ENCODE measurements around the gene CPXM2.

Gene CPXM2

DNA sequence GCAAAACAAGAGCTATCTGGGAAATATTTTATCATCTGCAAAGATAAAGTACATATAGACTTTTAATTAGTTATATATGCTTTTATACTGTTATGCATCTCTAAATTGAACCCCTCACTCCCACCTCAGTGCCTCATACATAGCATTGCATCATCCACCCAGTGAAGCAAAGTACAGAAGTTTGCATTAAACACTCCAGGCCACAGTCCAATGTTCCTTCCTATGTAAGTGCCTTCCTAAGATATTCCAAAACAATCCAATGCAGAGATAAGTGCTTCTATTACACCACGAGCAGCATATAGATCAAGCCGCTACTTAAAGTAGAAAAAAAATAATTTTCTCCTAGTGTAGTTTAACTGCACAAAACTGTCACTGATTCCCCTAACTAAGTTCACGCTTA is 3.4 kb downstream of the CPXM2 start:
- ChIA-PET POLR2A (no interaction called here), CTCF (no interaction called here)
- no peak for TF ChIP-seq SUZ12 (IDR thresholded peaks at IDR 0.05)
- no peak for TF ChIP-seq ZNF384 (IDR thresholded peaks at IDR 0.05)
- no peak for TF ChIP-seq L3MBTL2 (conservative IDR thresholded peaks at IDR 0.05)
- no peak for TF ChIP-seq FOXM1 (IDR thresholded peaks at IDR 0.05; ENCODE audit: borderline replicate concordance)
- TF ChIP-seq TARDBP (IDR thresholded peaks at IDR 0.05), result no peak
- TF ChIP-seq FOXK2 (IDR thresholded peaks at IDR 0.05), result no peak
- no peak for TF ChIP-seq ARNT (IDR thresholded peaks at IDR 0.05)
- TF ChIP-seq, protein P1, sequence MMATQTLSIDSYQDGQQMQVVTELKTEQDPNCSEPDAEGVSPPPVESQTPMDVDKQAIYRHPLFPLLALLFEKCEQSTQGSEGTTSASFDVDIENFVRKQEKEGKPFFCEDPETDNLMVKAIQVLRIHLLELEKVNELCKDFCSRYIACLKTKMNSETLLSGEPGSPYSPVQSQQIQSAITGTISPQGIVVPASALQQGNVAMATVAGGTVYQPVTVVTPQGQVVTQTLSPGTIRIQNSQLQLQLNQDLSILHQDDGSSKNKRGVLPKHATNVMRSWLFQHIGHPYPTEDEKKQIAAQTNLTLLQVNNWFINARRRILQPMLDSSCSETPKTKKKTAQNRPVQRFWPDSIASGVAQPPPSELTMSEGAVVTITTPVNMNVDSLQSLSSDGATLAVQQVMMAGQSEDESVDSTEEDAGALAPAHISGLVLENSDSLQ (IDR thresholded peaks at IDR 0.05), result no peak
- no peak for TF ChIP-seq BHLHE40 (IDR thresholded peaks at IDR 0.05; ENCODE audit: borderline replicate concordance)
- TF ChIP-seq FOXA1 (IDR thresholded peaks at IDR 0.05), result no peak
- no peak for TF ChIP-seq HDGF (IDR thresholded peaks at IDR 0.05; ENCODE audit: borderline replicate concordance)
- TF ChIP-seq CTBP1 (IDR thresholded peaks at IDR 0.05; ENCODE audit: borderline replicate concordance), result no peak
- TF ChIP-seq NFRKB (IDR thresholded peaks at IDR 0.05), result no peak
- no peak for TF ChIP-seq ELF4 (IDR thresholded peaks at IDR 0.05)
- TF ChIP-seq LEF1 (IDR thresholded peaks at IDR 0.05; ENCODE audit: borderline replicate concordance), result no peak
- no peak for TF ChIP-seq SP1 (IDR thresholded peaks at IDR 0.05)
- DNase-seq (ENCODE audit: extremely low spot score), result no peak

- ChIA-PET POLR2A (no interaction called here), CTCF (no interaction called here)
Observed at GRCh38 chr10:123886292-123886691, 5.3 kb downstream of the CPXM2 start.

GRCh38 chr10:123885406-123886170 is 6.0 kb downstream of the CPXM2 start:
- no peak for DNase-seq (ENCODE audit: extremely low spot score)
- CTCF ChIA-PET, result no interaction called here
- TF ChIP-seq FOXM1 (IDR thresholded peaks at IDR 0.05; ENCODE audit: borderline replicate concordance), result no peak
- POLR2A ChIA-PET, result no interaction called here

More at GRCh38 chr10:123886292-123886691, 5.3 kb downstream of the CPXM2 start:
- DNase-seq (ENCODE audit: extremely low spot score), result no peak
- TF ChIP-seq HDGF (IDR thresholded peaks at IDR 0.05; ENCODE audit: borderline replicate concordance), result no peak
- TF ChIP-seq SP1 (IDR thresholded peaks at IDR 0.05), result no peak
- TF ChIP-seq ZNF384 (IDR thresholded peaks at IDR 0.05), result no peak
- TF ChIP-seq L3MBTL2 (conservative IDR thresholded peaks at IDR 0.05), result no peak
- no peak for TF ChIP-seq FOXM1 (IDR thresholded peaks at IDR 0.05; ENCODE audit: borderline replicate concordance)
- no peak for TF ChIP-seq LEF1 (IDR thresholded peaks at IDR 0.05; ENCODE audit: borderline replicate concordance)
- no peak for TF ChIP-seq NFRKB (IDR thresholded peaks at IDR 0.05)
- TF ChIP-seq ELF4 (IDR thresholded peaks at IDR 0.05), result no peak
- TF ChIP-seq TARDBP (IDR thresholded peaks at IDR 0.05), result no peak
- TF ChIP-seq, protein P1 (IDR thresholded peaks at IDR 0.05), result no peak
- TF ChIP-seq FOXK2 (IDR thresholded peaks at IDR 0.05), result no peak
- no peak for TF ChIP-seq SUZ12 (IDR thresholded peaks at IDR 0.05)
- TF ChIP-seq FOXA1 (IDR thresholded peaks at IDR 0.05), result no peak
- no peak for TF ChIP-seq BHLHE40 (IDR thresholded peaks at IDR 0.05; ENCODE audit: borderline replicate concordance)
- TF ChIP-seq CTBP1 (IDR thresholded peaks at IDR 0.05; ENCODE audit: borderline replicate concordance), result no peak
- no peak for TF ChIP-seq ARNT (IDR thresholded peaks at IDR 0.05)

DNA sequence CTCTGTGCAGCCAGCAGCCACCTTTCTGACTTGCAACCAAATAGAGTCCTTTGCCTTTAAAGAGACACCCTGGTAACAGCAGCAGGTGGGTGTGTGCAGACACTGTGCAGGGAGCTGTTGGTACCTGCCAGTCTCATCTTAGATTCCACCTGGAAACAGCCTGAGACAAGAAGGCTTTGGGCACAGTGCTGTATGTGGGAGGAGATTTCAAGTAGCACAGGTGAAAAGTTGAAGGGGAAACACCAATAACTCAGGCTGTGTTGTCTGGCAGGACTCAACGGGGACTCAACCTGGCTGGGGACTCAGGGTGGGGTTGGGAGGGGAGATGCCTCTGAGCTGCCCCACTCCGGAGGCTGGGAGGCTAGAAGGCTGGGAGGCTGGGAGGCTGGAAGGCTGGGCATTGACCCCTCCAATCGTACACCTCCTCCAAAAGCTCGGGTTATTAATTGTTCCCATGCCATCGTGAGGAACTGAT is 6.7 kb downstream of the CPXM2 start:
- ChIA-PET CTCF (no interaction called here), POLR2A (no interaction called here)
- TF ChIP-seq FOXK2 (IDR thresholded peaks at IDR 0.05), result no peak
- no peak for TF ChIP-seq HDGF (IDR thresholded peaks at IDR 0.05; ENCODE audit: borderline replicate concordance)
- no peak for TF ChIP-seq FOXA1 (IDR thresholded peaks at IDR 0.05)
- no peak for TF ChIP-seq TARDBP (IDR thresholded peaks at IDR 0.05)
- no peak for TF ChIP-seq SUZ12 (IDR thresholded peaks at IDR 0.05)
- TF ChIP-seq FOXM1 (IDR thresholded peaks at IDR 0.05; ENCODE audit: borderline replicate concordance), result no peak
- TF ChIP-seq ELF4 (IDR thresholded peaks at IDR 0.05), result no peak
- TF ChIP-seq BHLHE40 (IDR thresholded peaks at IDR 0.05; ENCODE audit: borderline replicate concordance), result no peak
- TF ChIP-seq SP1 (IDR thresholded peaks at IDR 0.05), result no peak
- TF ChIP-seq, protein P1 (IDR thresholded peaks at IDR 0.05), result no peak
- TF ChIP-seq CTBP1 (IDR thresholded peaks at IDR 0.05; ENCODE audit: borderline replicate concordance), result no peak
- no peak for TF ChIP-seq ZNF384 (IDR thresholded peaks at IDR 0.05)
- no peak for TF ChIP-seq L3MBTL2 (conservative IDR thresholded peaks at IDR 0.05)
- no peak for TF ChIP-seq LEF1 (IDR thresholded peaks at IDR 0.05; ENCODE audit: borderline replicate concordance)
- TF ChIP-seq NFRKB (IDR thresholded peaks at IDR 0.05), result no peak
- no peak for TF ChIP-seq ARNT (IDR thresholded peaks at IDR 0.05)
- DNase-seq (ENCODE audit: extremely low spot score), result no peak

DNA sequence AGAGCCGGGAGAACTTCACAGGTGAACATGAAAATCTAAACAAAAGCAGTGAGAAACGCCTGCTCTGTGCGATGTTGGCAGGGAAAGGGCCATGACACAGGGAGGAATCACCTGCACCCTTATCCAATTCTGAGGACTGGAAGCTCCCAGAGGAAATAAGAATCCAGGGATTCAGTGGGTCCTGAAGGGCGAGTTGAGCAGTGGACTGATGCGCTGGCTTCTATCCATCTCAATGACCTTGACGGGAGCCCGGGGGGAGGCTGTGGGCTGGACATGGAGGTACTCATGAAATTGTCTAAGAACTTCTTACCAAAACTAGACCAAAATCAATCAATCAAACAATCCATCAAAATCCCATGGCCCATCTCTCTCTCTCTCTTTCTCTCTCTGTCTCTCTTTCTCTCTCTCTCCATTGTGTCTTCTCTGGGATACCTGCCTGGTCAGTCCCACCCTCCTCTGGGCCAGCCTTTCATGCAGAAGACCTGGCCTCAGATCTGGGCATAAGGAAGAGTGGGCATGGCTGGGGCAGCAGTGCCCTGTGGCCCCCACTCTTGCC is 7.2 kb downstream of the CPXM2 start:
- CTCF ChIA-PET, result no interaction called here
- POLR2A ChIA-PET, result no interaction called here
- DNase-seq (ENCODE audit: extremely low spot score), result no peak
- TF ChIP-seq ZNF384 (IDR thresholded peaks at IDR 0.05), result no peak
- TF ChIP-seq LEF1 (IDR thresholded peaks at IDR 0.05; ENCODE audit: borderline replicate concordance), result no peak
- no peak for TF ChIP-seq ELF4 (IDR thresholded peaks at IDR 0.05)
- TF ChIP-seq HDGF (IDR thresholded peaks at IDR 0.05; ENCODE audit: borderline replicate concordance), result no peak
- no peak for TF ChIP-seq FOXA1 (IDR thresholded peaks at IDR 0.05)
- TF ChIP-seq, protein P1 (IDR thresholded peaks at IDR 0.05), result no peak
- TF ChIP-seq CTBP1 (IDR thresholded peaks at IDR 0.05; ENCODE audit: borderline replicate concordance), result no peak
- TF ChIP-seq NFRKB (IDR thresholded peaks at IDR 0.05), result no peak
- no peak for TF ChIP-seq SUZ12 (IDR thresholded peaks at IDR 0.05)
- TF ChIP-seq FOXM1 (IDR thresholded peaks at IDR 0.05; ENCODE audit: borderline replicate concordance), result no peak
- TF ChIP-seq TARDBP (IDR thresholded peaks at IDR 0.05), result no peak
- no peak for TF ChIP-seq ARNT (IDR thresholded peaks at IDR 0.05)
- TF ChIP-seq SP1 (IDR thresholded peaks at IDR 0.05), result no peak
- no peak for TF ChIP-seq BHLHE40 (IDR thresholded peaks at IDR 0.05; ENCODE audit: borderline replicate concordance)
- TF ChIP-seq L3MBTL2 (conservative IDR thresholded peaks at IDR 0.05), result no peak
- TF ChIP-seq FOXK2 (IDR thresholded peaks at IDR 0.05), result no peak
